ENCODE results near the gene LRFN5. TPM values are rescaled to one million over a fixed set of nuclear protein-coding genes. Genes with fewer than 3 reads are reported as not detected.

Gene LRFN5
- total and polyA plus RNA-seq, 2 donors (not counting 1 experiment from before 2014, with no cell fraction given), result 0.14 to 3.6 TPM

GRCh38 chr14:41839661-41840060 lies 233.0 kb downstream of the LRFN5 start:
- H3K79me2 ChIP-seq (ENCODE audit: control insufficient read depth, insufficient read depth, low read length), result no peaks in the 10 kb centered on the region
- no peaks in the 10 kb centered on the region for H3K9me3 ChIP-seq (ENCODE audit: control insufficient read depth, insufficient read depth, low read depth, low read length)
- H3K27ac ChIP-seq (ENCODE audit: insufficient read depth, low read length), result no peak overlapping the region
- no peak overlapping the region for H3K4me2 ChIP-seq (ENCODE audit: extremely low read depth, insufficient read depth, low read length)
- no peak for TF ChIP-seq EZH2 (IDR thresholded peaks at IDR 0.05; ENCODE audit: low read length, missing control alignments)
- TF ChIP-seq, protein P1, sequence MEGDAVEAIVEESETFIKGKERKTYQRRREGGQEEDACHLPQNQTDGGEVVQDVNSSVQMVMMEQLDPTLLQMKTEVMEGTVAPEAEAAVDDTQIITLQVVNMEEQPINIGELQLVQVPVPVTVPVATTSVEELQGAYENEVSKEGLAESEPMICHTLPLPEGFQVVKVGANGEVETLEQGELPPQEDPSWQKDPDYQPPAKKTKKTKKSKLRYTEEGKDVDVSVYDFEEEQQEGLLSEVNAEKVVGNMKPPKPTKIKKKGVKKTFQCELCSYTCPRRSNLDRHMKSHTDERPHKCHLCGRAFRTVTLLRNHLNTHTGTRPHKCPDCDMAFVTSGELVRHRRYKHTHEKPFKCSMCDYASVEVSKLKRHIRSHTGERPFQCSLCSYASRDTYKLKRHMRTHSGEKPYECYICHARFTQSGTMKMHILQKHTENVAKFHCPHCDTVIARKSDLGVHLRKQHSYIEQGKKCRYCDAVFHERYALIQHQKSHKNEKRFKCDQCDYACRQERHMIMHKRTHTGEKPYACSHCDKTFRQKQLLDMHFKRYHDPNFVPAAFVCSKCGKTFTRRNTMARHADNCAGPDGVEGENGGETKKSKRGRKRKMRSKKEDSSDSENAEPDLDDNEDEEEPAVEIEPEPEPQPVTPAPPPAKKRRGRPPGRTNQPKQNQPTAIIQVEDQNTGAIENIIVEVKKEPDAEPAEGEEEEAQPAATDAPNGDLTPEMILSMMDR (conservative IDR thresholded peaks at IDR 0.05 in 1 of 2, IDR thresholded peaks at IDR 0.05 in 1 of 2; ENCODE audit: low read depth in 1 of 2, low read length in 2 of 2), result no peak
- no peaks in the 10 kb centered on the region for H3K4me1 ChIP-seq (ENCODE audit: control insufficient read depth, extremely low read depth, insufficient read depth, low read length)
- H2AFZ ChIP-seq (ENCODE audit: low read length), result no peak overlapping the region
- H3K36me3 ChIP-seq (ENCODE audit: control insufficient read depth, insufficient read depth, low read length), result no peaks in the 10 kb centered on the region
- no peak overlapping the region for H3K9ac ChIP-seq (ENCODE audit: insufficient read depth, low read length)
- H3K27me3 ChIP-seq (ENCODE audit: control insufficient read depth, insufficient read depth, low read length), result no peaks in the 10 kb centered on the region
- DNase-seq (ENCODE audit: low read depth in 2 of 2), result no peak
- no peaks in the 10 kb centered on the region for H4K20me1 ChIP-seq (ENCODE audit: control insufficient read depth, extremely low read depth, insufficient read depth, low read length)
- H3K4me3 ChIP-seq (replicated peaks in 1 of 4; ENCODE audit: control extremely low read depth in 1 of 4, insufficient read depth in 1 of 4, low read depth in 3 of 4, low read length in 4 of 4), result no peak overlapping the region

GRCh38 chr14:41859336-41859735 lies 252.7 kb downstream of the LRFN5 start:
- Histone ChIP-seq H3K4me1 (ENCODE audit: control insufficient read depth, extremely low read depth, insufficient read depth, low read length) (no peaks in the 10 kb centered on the region), H3K36me3 (ENCODE audit: control insufficient read depth, insufficient read depth, low read length) (no peaks in the 10 kb centered on the region), H3K9ac (ENCODE audit: insufficient read depth, low read length) (no peak overlapping the region), H3K27me3 (ENCODE audit: control insufficient read depth, insufficient read depth, low read length) (no peaks in the 10 kb centered on the region), H4K20me1 (ENCODE audit: control insufficient read depth, extremely low read depth, insufficient read depth, low read length) (no peaks in the 10 kb centered on the region), H3K4me3 (replicated peaks in 1 of 4; ENCODE audit: control extremely low read depth in 1 of 4, insufficient read depth in 1 of 4, low read depth in 3 of 4, low read length in 4 of 4) (no peak overlapping the region), H3K27ac (ENCODE audit: insufficient read depth, low read length) (no peak overlapping the region), H3K9me3 (ENCODE audit: control insufficient read depth, insufficient read depth, low read depth, low read length) (no peaks in the 10 kb centered on the region), H3K4me2 (ENCODE audit: extremely low read depth, insufficient read depth, low read length) (no peak overlapping the region), H3K79me2 (ENCODE audit: control insufficient read depth, insufficient read depth, low read length) (no peaks in the 10 kb centered on the region), H2AFZ (ENCODE audit: low read length) (no peak overlapping the region)
- TF ChIP-seq EZH2 (IDR thresholded peaks at IDR 0.05; ENCODE audit: low read length, missing control alignments), result no peak
- TF ChIP-seq, protein P1 (conservative IDR thresholded peaks at IDR 0.05 in 1 of 2, IDR thresholded peaks at IDR 0.05 in 1 of 2; ENCODE audit: low read depth in 1 of 2, low read length in 2 of 2), result no peak
- peak in 1 of 2 donors; percentile 64 for DNase-seq (ENCODE audit: low read depth in 2 of 2)

GRCh38 chr14:41860586-41860985 lies 253.9 kb downstream of the LRFN5 start:
- TF ChIP-seq EZH2 (IDR thresholded peaks at IDR 0.05; ENCODE audit: low read length, missing control alignments), result no peak
- TF ChIP-seq, protein P1 (conservative IDR thresholded peaks at IDR 0.05 in 1 of 2, IDR thresholded peaks at IDR 0.05 in 1 of 2; ENCODE audit: low read depth in 1 of 2, low read length in 2 of 2), result no peak
- no peaks in the 10 kb centered on the region for H3K27me3 ChIP-seq (ENCODE audit: control insufficient read depth, insufficient read depth, low read length)
- H3K9me3 ChIP-seq (ENCODE audit: control insufficient read depth, insufficient read depth, low read depth, low read length), result no peaks in the 10 kb centered on the region
- no peaks in the 10 kb centered on the region for H3K79me2 ChIP-seq (ENCODE audit: control insufficient read depth, insufficient read depth, low read length)
- no peaks in the 10 kb centered on the region for H3K36me3 ChIP-seq (ENCODE audit: control insufficient read depth, insufficient read depth, low read length)
- no peaks in the 10 kb centered on the region for H4K20me1 ChIP-seq (ENCODE audit: control insufficient read depth, extremely low read depth, insufficient read depth, low read length)
- no peak overlapping the region for H2AFZ ChIP-seq (ENCODE audit: low read length)
- no peak overlapping the region for H3K9ac ChIP-seq (ENCODE audit: insufficient read depth, low read length)
- no peak overlapping the region for H3K4me2 ChIP-seq (ENCODE audit: extremely low read depth, insufficient read depth, low read length)
- no peak overlapping the region for H3K4me3 ChIP-seq (replicated peaks in 1 of 4; ENCODE audit: control extremely low read depth in 1 of 4, insufficient read depth in 1 of 4, low read depth in 3 of 4, low read length in 4 of 4)
- H3K4me1 ChIP-seq (ENCODE audit: control insufficient read depth, extremely low read depth, insufficient read depth, low read length), result no peaks in the 10 kb centered on the region
- H3K27ac ChIP-seq (ENCODE audit: insufficient read depth, low read length), result no peak overlapping the region
- peak in 1 of 2 donors; percentile 4 for DNase-seq (ENCODE audit: low read depth in 2 of 2)
